HG03469 (cell line): ENCODE data around the gene ZNF609.

Source experiments
- ATAC-seq: cut with Tn5 transposase; IDR thresholded peaks from one replicate; pipeline ENCODE4 v1.9.1; 2021; ENCODE audit warnings: mild to moderate bottlenecking, moderate library complexity, moderate number of reproducible peaks; ENCODE audit not compliant: unreplicated experiment

The ZNF609 gene

GRCh38 chr15:64712353-64712752, 252.0 kb downstream of the ZNF609 start:
- ATAC-seq: no peak

GRCh38 chr15:64713592-64713991, 253.2 kb downstream of the ZNF609 start:
- ATAC-seq: no peak

- no peak for ATAC-seq
Observed at GRCh38 chr15:64716452-64716851, 256.1 kb downstream of the ZNF609 start.

GRCh38 chr15:64717130-64717529, 256.8 kb downstream of the ZNF609 start:
- no peak for ATAC-seq

GRCh38 chr15:64717735-64718495, 257.5 kb downstream of the ZNF609 start:
- ATAC-seq: no peak

- no peak for ATAC-seq
Observed at GRCh38 chr15:64720188-64720587, 259.8 kb downstream of the ZNF609 start.

- no peak for ATAC-seq
Observed at GRCh38 chr15:64730151-64730550, 269.8 kb downstream of the ZNF609 start.

- no peak for ATAC-seq
Observed at GRCh38 chr15:64731012-64731804, 270.8 kb downstream of the ZNF609 start.

- ATAC-seq: no peak
Observed at GRCh38 chr15:64731805-64732151, 271.4 kb downstream of the ZNF609 start.

- no peak for ATAC-seq
Observed at GRCh38 chr15:64732156-64732860, 271.9 kb downstream of the ZNF609 start.
